Epithelial cell of proximal tubule (primary cell): ENCODE results near the gene ZNF687. TPM values are rescaled to one million over a fixed set of nuclear protein-coding genes. Genes with fewer than 3 reads are reported as not detected.

ENCODE experiments used
- DNase-seq: peaks from one replicate; pipeline ENCODE4 v3.0.0-alpha.2; 2011; ENCODE audit warnings: low read depth
- H3K4me3 ChIP-seq: 2 replicates; pipeline ENCODE4 v1.5.1; 2011; ENCODE audit warnings: low read depth, mild to moderate bottlenecking, low read length
- total RNA-seq: library from RNA; depleted of rRNA; stranded (reverse); fragments of >200 nt; gene quantifications from 2 replicates; pipeline ENCODE4 v1.2.3, GENCODE V29; 2015
- TF ChIP-seq, protein P1 (sequence below): conservative IDR thresholded peaks from 2 replicates; pipeline ENCODE4 v1.5.1; 2012; ENCODE audit warnings: low read depth, mild to moderate bottlenecking, low read length

ZNF687 gene, protein sequence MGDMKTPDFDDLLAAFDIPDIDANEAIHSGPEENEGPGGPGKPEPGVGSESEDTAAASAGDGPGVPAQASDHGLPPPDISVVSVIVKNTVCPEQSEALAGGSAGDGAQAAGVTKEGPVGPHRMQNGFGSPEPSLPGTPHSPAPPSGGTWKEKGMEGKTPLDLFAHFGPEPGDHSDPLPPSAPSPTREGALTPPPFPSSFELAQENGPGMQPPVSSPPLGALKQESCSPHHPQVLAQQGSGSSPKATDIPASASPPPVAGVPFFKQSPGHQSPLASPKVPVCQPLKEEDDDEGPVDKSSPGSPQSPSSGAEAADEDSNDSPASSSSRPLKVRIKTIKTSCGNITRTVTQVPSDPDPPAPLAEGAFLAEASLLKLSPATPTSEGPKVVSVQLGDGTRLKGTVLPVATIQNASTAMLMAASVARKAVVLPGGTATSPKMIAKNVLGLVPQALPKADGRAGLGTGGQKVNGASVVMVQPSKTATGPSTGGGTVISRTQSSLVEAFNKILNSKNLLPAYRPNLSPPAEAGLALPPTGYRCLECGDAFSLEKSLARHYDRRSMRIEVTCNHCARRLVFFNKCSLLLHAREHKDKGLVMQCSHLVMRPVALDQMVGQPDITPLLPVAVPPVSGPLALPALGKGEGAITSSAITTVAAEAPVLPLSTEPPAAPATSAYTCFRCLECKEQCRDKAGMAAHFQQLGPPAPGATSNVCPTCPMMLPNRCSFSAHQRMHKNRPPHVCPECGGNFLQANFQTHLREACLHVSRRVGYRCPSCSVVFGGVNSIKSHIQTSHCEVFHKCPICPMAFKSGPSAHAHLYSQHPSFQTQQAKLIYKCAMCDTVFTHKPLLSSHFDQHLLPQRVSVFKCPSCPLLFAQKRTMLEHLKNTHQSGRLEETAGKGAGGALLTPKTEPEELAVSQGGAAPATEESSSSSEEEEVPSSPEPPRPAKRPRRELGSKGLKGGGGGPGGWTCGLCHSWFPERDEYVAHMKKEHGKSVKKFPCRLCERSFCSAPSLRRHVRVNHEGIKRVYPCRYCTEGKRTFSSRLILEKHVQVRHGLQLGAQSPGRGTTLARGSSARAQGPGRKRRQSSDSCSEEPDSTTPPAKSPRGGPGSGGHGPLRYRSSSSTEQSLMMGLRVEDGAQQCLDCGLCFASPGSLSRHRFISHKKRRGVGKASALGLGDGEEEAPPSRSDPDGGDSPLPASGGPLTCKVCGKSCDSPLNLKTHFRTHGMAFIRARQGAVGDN
- 14.0 and 16.9 TPM in 2 replicates for total RNA-seq

DNA sequence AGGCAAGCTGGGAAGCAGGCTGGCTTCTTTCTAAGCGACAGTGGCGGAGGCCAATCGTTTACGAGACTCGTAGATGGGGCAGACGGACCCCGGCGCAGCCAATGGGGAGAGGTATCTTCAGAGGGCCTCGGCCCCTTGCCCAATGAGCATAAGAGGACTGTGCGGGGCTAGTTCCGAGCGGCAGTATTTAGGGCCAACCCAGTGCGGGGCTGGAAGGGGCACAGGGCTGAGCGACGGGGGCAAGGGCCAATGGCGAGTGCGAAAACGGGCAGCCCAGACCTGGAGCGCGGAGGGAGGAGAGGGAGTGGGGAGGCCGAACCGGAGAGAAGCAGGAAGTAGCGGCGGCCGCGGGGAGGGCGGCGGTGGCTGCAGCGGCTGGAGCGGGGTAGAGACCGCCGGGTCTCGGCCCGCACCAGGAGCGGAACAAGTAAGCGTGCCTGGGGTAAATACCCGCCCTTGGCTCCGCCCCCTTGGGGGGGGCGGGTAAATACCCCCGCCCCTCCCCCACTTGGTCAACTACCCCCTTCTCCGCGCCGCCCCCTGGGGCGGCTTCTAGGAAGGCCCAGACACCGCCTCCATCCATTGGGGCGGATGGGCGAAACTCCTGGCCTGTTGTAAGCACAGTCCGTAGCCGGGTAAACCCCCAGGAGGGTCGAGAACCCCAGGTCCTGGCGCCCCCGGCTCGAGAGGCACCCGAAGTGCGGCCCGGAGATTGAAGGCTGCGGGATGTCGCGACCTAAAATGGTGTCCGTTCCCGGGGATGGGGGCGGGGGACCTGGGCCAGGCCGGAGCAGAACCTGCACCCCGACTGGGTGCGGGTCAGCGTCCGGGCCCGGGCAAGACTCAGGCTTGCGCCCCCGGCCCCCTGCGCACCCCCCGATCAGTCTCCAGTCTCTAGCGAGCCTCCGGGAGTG lies at the start of gene ZNF687:
Gene ZNF687, plus strand, starts transcription at position 331 of the 914 bp plus-strand sequence. CDS start 3,993 bp downstream, outside the sequence.
- DNase-seq: peak; percentile 97
- H3K4me3 ChIP-seq: peak within 1 kb of the TSS; percentile 86
- TF ChIP-seq, protein P1, sequence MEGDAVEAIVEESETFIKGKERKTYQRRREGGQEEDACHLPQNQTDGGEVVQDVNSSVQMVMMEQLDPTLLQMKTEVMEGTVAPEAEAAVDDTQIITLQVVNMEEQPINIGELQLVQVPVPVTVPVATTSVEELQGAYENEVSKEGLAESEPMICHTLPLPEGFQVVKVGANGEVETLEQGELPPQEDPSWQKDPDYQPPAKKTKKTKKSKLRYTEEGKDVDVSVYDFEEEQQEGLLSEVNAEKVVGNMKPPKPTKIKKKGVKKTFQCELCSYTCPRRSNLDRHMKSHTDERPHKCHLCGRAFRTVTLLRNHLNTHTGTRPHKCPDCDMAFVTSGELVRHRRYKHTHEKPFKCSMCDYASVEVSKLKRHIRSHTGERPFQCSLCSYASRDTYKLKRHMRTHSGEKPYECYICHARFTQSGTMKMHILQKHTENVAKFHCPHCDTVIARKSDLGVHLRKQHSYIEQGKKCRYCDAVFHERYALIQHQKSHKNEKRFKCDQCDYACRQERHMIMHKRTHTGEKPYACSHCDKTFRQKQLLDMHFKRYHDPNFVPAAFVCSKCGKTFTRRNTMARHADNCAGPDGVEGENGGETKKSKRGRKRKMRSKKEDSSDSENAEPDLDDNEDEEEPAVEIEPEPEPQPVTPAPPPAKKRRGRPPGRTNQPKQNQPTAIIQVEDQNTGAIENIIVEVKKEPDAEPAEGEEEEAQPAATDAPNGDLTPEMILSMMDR: no peak

DNA sequence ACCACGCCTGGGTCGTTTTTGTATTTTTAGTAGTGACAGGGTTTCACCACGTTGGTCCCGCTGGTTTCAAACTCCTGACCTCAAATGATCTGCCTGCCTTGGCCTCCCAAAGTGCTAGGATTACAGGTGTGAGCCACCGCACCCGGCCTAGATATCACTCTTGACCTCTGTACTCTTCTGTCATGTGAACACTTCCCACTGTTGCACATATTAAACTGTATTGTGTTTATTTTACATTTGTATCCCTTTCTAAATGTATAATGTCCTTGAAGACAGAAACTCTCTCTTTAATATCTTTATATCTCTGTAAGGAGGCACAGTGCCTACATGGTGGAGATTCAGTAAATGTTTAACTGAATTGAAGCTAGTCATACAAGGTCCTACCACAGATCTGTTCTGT lies 46.9 kb upstream of the ZNF687 start:
- DNase-seq: no peak
- H3K4me3 ChIP-seq: no peak overlapping the region
- TF ChIP-seq, protein P1: no peak

DNA sequence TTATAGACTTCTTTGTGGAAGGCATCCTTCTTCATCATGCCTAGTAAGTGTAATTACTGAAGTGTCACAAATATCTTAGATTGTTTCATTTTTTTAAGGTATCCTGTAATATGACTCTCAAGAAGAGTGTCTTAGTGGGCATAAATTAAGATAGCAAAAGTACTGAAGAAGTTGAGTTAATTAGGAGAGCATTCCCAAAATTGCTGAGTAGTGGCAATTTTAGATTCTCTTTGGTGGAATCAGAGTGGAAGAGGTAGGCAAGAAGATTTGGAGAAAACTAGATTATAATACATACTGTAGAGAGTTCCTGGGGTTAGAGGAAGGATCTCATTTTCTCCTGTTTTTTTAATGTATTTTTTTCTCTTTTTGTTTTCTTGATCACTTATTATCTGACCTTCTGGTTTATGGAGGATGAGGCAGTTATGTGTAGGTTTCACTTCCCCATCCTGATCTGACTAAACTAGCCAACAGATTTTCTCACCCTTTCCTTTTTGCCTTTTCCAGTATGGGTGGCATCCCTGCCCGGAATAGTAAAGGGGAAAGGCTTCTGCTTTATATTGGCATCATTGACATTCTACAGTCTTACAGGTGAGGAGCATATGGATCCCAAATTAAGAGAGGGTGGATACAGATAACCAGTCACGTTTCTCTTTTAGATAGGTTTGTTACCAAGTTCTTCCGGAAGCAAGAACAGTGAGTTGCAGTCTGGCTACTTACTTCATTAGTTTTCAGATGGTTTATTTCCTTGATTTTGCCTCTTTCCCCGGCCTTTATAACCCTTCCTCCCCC lies 44.2 kb upstream of the ZNF687 start:
- TF ChIP-seq, protein P1: no peak
- no peak overlapping the region for H3K4me3 ChIP-seq
- no peak for DNase-seq

DNA sequence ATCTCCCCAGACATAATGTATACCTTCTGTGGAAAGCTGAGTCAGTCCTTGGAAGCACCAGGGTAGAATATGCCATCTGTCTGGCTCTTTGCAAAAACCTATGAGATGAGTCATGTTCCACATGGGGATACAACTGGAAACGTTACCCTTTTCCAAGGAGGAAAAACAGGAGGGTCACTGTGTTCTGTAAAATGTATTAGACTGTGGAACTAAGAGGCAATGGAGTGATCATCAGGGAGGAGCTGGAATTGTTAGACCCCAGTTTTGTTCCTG lies 43.7 kb upstream of the ZNF687 start:
- no peak overlapping the region for H3K4me3 ChIP-seq
- no peak for DNase-seq
- TF ChIP-seq, protein P1: no peak

DNA sequence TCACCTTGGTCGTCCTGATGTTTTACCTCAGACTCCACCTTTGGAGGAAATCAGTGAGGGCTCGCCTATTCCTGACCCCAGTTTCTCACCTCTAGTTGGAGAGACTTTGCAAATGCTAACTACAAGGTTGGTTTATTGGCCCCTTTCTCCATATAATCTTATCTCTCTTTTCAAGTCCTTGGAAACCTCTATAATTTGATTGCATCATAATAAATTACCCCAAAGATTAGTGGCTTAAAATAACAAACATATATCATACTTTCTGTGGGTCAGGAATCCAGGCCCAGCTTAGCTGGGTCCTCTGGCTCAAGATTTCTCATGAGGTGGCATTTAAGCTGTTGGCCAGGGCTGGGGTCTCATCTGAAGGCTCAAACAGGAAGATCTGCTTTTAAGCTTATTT lies 39.7 kb upstream of the ZNF687 start:
- no peak for DNase-seq

More for the DNA sequence above, 39.7 kb upstream of the ZNF687 start:
- TF ChIP-seq, protein P1: no peak
- H3K4me3 ChIP-seq: no peak overlapping the region
